ENCODE data around the gene MTCL1.

MTCL1 gene

GRCh38 chr18:8771930-8772329, 66.6 kb downstream of the MTCL1 start:
- no peak for DNase-seq (ENCODE audit: low read depth)

- DNase-seq (ENCODE audit: low read depth) = no peak
Measured at GRCh38 chr18:8773980-8774379, 68.6 kb downstream of the MTCL1 start.

GRCh38 chr18:8776013-8776943, 70.9 kb downstream of the MTCL1 start:
- DNase-seq (ENCODE audit: low read depth) = no peak

GRCh38 chr18:8777846-8778245, 72.5 kb downstream of the MTCL1 start:
- DNase-seq (ENCODE audit: low read depth) = no peak

GRCh38 chr18:8778386-8778785, 73.0 kb downstream of the MTCL1 start:
- DNase-seq (ENCODE audit: low read depth) = no peak

GRCh38 chr18:8778824-8779223, 73.5 kb downstream of the MTCL1 start:
- DNase-seq (ENCODE audit: low read depth) = no peak

- DNase-seq (ENCODE audit: low read depth) = no peak
Measured at GRCh38 chr18:8779251-8779650, 73.9 kb downstream of the MTCL1 start.

GRCh38 chr18:8780227-8780626, 74.9 kb downstream of the MTCL1 start:
- no peak for DNase-seq (ENCODE audit: low read depth)

GRCh38 chr18:8781671-8782070, 76.3 kb downstream of the MTCL1 start:
- no peak for DNase-seq (ENCODE audit: low read depth)

- no peak for DNase-seq (ENCODE audit: low read depth)
Measured at GRCh38 chr18:8783335-8783993, 78.1 kb downstream of the MTCL1 start.

- DNase-seq (ENCODE audit: low read depth) = no peak
Measured at GRCh38 chr18:8783994-8784530, 78.7 kb downstream of the MTCL1 start.

- DNase-seq (ENCODE audit: low read depth) = no peak
Measured at GRCh38 chr18:8785261-8785660, 79.9 kb downstream of the MTCL1 start.

- DNase-seq (ENCODE audit: low read depth) = no peak
Measured at GRCh38 chr18:8785855-8786482, 80.6 kb downstream of the MTCL1 start.

- DNase-seq (ENCODE audit: low read depth) = no peak
Measured at GRCh38 chr18:8786483-8787370, 81.4 kb downstream of the MTCL1 start.

GRCh38 chr18:8787371-8787670, 82.0 kb downstream of the MTCL1 start:
- no peak for DNase-seq (ENCODE audit: low read depth)

- DNase-seq (ENCODE audit: low read depth) = no peak
Measured at GRCh38 chr18:8787794-8788193, 82.4 kb downstream of the MTCL1 start.

- DNase-seq (ENCODE audit: low read depth) = no peak
Measured at GRCh38 chr18:8788503-8789429, 83.4 kb downstream of the MTCL1 start.

- DNase-seq (ENCODE audit: low read depth) = no peak
Measured at GRCh38 chr18:8791171-8791651, 85.9 kb downstream of the MTCL1 start.

GRCh38 chr18:8792688-8793316, 87.4 kb downstream of the MTCL1 start:
- no peak for DNase-seq (ENCODE audit: low read depth)

Measured in activated T-helper 9 cell treated with anti-CD3 and anti-CD28 coated beads, Interleukin-2, amount 50 U/mL, for 16 hours (primary cell).